ENCODE results near the gene TNFAIP6. TPM values are rescaled to one million over a fixed set of nuclear protein-coding genes. Genes with fewer than 3 reads are reported as not detected.

TNFAIP6 gene
- total and polyA plus RNA-seq, 10 of the 15 experiments (the other 5 are each of a cell fraction or from before 2014, with no cell fraction given) = 0.68 to 5.7 (median 1.3) TPM

DNA sequence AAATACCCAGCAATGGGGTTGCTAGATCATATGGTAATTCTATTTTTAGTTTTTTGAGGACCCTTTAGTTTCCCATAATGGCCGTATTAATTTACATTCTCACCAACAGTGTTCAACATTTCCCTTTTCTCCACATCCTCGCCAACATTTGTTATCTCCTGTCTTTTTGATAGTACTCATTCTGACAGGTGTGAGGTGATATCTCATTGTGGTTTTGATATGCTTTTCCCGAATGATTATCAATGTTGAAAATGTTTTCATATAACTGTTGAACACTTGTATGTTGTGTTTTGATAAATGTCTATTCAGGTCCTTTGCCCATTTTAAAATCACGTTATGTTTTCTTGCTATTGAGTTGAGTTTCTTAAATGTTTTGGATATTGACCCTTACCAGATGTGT, 46.5 kb downstream of the TNFAIP6 start:
- TF ChIP-seq TAF1 (IDR thresholded peaks at IDR 0.05; ENCODE audit: borderline replicate concordance, low read depth, low read length) (no peak), NFYA (IDR thresholded peaks at IDR 0.05; ENCODE audit: borderline replicate concordance, low read depth, low read length) (no peak), MXI1 (IDR thresholded peaks at IDR 0.05; ENCODE audit: low read depth, low read length) (no peak), TCF7 (IDR thresholded peaks at IDR 0.05; ENCODE audit: borderline replicate concordance) (no peak), YY1 (IDR thresholded peaks at IDR 0.05; ENCODE audit: low read depth, low read length) (no peak)
- TF ChIP-seq, protein P1, sequence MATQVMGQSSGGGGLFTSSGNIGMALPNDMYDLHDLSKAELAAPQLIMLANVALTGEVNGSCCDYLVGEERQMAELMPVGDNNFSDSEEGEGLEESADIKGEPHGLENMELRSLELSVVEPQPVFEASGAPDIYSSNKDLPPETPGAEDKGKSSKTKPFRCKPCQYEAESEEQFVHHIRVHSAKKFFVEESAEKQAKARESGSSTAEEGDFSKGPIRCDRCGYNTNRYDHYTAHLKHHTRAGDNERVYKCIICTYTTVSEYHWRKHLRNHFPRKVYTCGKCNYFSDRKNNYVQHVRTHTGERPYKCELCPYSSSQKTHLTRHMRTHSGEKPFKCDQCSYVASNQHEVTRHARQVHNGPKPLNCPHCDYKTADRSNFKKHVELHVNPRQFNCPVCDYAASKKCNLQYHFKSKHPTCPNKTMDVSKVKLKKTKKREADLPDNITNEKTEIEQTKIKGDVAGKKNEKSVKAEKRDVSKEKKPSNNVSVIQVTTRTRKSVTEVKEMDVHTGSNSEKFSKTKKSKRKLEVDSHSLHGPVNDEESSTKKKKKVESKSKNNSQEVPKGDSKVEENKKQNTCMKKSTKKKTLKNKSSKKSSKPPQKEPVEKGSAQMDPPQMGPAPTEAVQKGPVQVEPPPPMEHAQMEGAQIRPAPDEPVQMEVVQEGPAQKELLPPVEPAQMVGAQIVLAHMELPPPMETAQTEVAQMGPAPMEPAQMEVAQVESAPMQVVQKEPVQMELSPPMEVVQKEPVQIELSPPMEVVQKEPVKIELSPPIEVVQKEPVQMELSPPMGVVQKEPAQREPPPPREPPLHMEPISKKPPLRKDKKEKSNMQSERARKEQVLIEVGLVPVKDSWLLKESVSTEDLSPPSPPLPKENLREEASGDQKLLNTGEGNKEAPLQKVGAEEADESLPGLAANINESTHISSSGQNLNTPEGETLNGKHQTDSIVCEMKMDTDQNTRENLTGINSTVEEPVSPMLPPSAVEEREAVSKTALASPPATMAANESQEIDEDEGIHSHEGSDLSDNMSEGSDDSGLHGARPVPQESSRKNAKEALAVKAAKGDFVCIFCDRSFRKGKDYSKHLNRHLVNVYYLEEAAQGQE (IDR thresholded peaks at IDR 0.05; ENCODE audit: low read depth, low read length) = no peak
- ChIA-PET SMC1A (ENCODE audit: uncharacterized antibody, unreplicated experiment) (interaction anchor here (0.8 kb wide), 1 partner anchor 13 kb away, joined by 3 read pairs; no protein-coding TSS in a partner anchor), POLR2A (no interaction called here), RAD21 (ENCODE audit: unreplicated experiment) (no interaction called here), CTCF (no interaction called here)
- Histone ChIP-seq H3K4me2 (ENCODE audit: control insufficient read depth, insufficient read depth) (no peak overlapping the region), H3K9ac (ENCODE audit: control insufficient read depth, insufficient read depth, low read length) (no peak overlapping the region), H3K4me1 (ENCODE audit: control insufficient read depth, insufficient read depth, low read length) (no peaks in the 10 kb centered on the region), H3K4me3 (no peak overlapping the region), H4K20me1 (ENCODE audit: control insufficient read depth, insufficient read depth) (no peaks in the 10 kb centered on the region), H3K36me3 (ENCODE audit: control insufficient read depth in 2 of 2, insufficient read depth in 2 of 2, low read length in 1 of 2) (no peaks in the 10 kb centered on the region), H2AFZ (ENCODE audit: control insufficient read depth, low read depth, low read length) (no peak overlapping the region), H3K79me2 (ENCODE audit: control insufficient read depth, insufficient read depth, low read length) (no peaks in the 10 kb centered on the region), H3K27ac (ENCODE audit: control insufficient read depth, insufficient read depth) (no peak overlapping the region), H3K9me3 (replicated peaks; ENCODE audit: control insufficient read depth, insufficient read depth, low read length) (no peaks in the 10 kb centered on the region), H3K27me3 (replicated peaks in 1 of 2; ENCODE audit: control insufficient read depth in 2 of 2, insufficient read depth in 2 of 2, low read length in 1 of 2) (no peaks in the 10 kb centered on the region; a peak in 1 of 4 replicates)
- intact Hi-C loops (cut with micrococcal nuclease; ENCODE audit: unreplicated experiment) = no loop called here
- FAIRE-seq (no peak), DNase-seq (ENCODE audit: low read depth, low spot score) (no peak), ATAC-seq (no peak)
- BruUV-seq (replicated peaks) = no TSS peak
- WGBS (ENCODE audit: insufficient coverage, insufficient replicate concordance, low lambda C conversion rate, missing lambda C conversion rate) = 54% methylated on average over 4 of the region's 4 CpGs
- in situ Hi-C loops (cut with MboI) = loop anchor here (25.0 kb wide), 2 partner anchors 117 to 1817 kb away; partner anchors contain the start of genes MMADHC and NMI

All from GM12878 (cell line).